GM12801 (cell line): ENCODE results near the gene LOXL1.

Experiments used
- TF ChIP-seq, protein P1 (sequence below): IDR thresholded peaks from one replicate; pipeline ENCODE4 v1.5.1; 2011; ENCODE audit warnings: control low read depth; ENCODE audit not compliant: insufficient read length; ENCODE audit errors: extremely low read depth

The LOXL1 gene

DNA sequence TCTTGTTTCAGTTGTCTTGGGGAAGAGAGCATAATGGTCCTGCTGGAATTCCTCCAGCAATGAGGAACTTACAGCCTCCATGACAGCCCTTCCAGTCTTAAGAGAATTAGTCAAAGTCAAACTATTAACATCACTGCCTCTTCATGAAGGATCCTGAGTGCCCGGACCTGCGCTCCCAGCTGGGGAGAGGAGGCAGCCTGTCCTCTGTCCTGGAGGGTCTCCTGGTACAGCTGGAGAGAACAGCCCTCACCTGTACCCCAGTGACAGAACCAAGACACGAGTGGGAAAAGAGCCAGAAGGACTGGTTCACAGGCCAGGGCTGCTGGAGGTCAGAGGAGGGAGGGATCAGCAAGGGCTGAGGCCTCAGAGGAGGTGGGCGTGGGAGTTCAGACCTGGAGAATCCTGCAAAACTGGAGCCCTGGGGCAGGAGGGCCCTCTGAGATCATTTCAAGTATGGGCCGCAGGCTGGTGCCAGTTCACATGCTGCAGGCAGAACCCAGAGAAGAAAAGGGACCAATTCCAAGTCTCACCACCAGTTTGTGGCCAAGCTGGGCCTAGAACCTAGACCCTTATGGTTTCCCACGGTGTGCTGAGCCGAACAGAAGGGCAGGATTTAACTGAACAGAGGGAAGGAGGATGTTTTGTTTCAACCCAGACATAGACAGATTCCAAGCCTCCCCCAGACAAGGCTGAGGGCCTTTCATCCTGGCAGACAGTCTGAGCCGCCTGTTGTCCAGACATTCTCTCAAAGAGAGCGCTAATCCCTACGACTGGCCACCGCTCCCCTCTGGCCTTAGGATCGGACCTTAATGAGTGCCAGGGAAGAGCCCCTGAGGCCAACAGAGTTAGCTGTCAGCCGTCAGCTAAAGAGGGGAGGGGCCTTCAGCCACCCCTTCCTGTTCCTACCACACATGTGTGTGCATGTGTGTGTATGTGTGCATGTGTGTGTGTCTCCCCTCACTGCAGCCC is 18.2 kb downstream of the LOXL1 start:
- TF ChIP-seq, protein P1, sequence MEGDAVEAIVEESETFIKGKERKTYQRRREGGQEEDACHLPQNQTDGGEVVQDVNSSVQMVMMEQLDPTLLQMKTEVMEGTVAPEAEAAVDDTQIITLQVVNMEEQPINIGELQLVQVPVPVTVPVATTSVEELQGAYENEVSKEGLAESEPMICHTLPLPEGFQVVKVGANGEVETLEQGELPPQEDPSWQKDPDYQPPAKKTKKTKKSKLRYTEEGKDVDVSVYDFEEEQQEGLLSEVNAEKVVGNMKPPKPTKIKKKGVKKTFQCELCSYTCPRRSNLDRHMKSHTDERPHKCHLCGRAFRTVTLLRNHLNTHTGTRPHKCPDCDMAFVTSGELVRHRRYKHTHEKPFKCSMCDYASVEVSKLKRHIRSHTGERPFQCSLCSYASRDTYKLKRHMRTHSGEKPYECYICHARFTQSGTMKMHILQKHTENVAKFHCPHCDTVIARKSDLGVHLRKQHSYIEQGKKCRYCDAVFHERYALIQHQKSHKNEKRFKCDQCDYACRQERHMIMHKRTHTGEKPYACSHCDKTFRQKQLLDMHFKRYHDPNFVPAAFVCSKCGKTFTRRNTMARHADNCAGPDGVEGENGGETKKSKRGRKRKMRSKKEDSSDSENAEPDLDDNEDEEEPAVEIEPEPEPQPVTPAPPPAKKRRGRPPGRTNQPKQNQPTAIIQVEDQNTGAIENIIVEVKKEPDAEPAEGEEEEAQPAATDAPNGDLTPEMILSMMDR: no peak

DNA sequence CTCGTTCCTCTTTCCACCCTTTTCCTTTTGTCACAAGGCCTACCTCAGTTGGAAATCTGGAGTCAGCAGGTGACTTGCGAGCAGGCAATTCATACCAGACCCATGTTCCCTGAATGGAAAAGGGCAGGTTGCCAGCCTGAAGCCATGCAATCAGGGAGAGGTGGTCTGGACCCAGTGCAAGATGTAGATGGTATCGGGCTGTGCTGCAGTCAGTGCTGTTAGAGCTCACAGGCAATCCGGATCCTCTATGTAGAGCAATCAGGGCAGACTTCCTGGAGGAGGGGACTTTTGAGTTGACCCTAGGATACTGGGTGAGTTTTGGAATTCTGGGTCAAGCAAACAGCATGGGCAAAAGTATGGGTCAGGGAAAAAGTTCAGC is 18.9 kb downstream of the LOXL1 start:
- TF ChIP-seq, protein P1: no peak

DNA sequence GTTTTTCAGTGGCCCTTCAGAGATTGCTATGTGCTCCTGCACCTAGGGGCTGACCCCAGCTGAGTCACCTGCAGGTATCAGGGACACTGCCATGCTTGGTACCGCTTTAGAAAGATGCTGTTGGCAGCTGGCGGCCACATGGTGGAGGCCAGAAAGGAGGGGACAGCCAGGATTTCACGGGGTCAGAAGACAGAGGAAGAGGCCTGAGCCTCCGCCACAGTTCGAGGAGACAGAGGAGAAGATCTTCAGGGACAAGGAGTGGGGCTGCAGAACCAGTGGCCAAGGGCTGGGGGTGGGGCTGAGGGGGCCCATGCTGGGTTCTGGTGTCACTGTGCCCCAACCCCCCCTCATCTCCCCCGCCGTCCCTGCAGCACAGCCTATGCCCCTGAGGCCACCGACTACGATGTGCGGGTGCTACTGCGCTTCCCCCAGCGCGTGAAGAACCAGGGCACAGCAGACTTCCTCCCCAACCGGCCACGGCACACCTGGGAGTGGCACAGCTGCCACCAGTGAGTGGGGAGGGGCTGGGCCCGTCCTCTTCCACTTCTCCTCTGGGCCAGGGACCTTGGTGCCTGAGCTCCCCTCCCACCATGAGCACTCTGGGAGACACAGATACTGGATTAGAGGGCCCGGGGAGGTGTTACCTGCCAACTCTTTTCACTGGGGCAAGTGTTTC is 19.9 kb downstream of the LOXL1 start:
- TF ChIP-seq, protein P1: no peak

DNA sequence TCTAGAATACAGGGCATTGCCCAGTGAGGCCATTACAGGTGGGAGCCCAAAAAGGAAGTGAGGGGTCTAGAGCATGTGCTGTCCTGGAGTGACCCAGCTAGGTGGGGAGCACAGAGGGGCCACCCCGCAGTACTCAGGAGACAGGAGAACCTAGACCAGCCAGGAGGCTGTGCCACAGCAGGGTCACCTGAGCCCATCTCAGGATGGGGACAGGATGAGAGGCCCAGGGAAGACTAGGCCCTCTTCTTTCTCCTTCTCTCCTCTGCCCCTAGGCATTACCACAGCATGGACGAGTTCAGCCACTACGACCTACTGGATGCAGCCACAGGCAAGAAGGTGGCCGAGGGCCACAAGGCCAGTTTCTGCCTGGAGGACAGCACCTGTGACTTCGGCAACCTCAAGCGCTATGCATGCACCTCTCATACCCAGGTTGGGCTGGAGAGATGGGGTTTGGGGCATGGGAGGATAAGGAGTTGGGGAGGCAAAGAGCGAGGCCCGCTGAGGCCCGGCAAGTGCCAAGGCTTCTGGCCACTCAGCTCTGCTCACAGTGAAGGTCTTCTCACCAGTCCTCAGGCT is 20.6 kb downstream of the LOXL1 start:
- TF ChIP-seq, protein P1: no peak

DNA sequence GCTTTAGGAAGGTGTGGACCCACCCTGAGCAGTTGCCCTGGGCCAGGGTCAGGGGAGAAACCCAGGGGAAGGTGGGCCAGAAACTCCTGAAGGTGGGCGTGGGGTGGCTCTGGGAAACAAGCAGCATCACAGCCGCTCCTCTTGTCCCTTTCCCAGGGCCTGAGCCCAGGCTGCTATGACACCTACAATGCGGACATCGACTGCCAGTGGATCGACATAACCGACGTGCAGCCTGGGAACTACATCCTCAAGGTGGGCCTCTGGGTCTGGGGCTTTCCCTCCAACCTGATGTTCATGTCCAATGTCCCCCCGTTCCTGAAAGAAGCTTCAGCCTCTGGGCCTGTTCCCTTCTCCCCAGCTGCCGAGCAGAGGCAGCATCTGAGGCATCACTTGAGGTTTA is 21.4 kb downstream of the LOXL1 start:
- TF ChIP-seq, protein P1: no peak

DNA sequence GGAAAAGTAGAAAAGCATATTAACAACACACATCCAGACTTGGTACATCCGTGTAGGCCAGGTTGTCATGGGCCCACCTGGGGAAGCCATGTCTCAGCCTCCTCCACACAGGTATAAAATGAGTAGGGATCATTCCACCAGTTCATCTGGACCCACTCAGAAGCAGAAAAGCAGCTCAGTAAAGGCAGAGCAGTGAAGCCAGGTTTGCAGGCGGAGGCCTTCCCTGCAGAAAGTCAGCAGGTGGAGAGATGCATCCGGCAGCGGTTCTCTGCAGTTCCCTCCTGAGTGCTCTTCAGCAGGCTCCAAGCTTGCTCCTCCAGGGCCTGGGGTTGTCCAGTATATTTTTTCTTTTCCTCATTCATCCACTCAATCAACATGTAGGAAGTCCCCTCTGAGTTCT is 22.1 kb downstream of the LOXL1 start:
- TF ChIP-seq, protein P1: no peak

DNA sequence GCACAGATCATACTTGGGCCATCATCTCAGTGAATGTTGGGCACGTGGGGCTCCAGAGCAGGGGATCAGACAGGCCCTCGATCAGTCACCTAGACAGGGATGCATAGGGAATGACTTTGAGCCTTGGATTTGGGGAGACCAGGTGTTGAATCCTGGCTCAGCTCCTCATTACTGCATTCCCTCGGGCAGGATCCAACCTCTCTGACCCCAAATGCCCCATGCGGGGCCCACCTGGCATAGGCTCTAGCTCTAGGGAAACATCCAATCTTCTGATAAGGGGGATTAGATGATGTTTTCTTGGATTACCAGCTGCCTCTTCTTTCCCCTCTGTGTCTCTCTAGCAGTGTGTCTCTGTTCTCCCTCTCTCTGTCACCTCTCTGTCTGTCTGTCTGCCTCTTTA is 22.7 kb downstream of the LOXL1 start:
- TF ChIP-seq, protein P1: no peak
